Suprapubic skin (tissue), 3 donors: Measurements from ENCODE around the gene FECH.

Experiments used
- POLR2AphosphoS5 ChIP-seq, 3 donors: sonication (generic); formaldehyde crosslinking; IDR thresholded peaks; one replicate each; pipeline ENCODE4 v1.6.1; 2017; ENCODE audit warnings: antibody characterized with exemption in 3 of 3
- TF ChIP-seq, protein P1 (sequence below), 2 donors: fragments of 200-600 bp in 1 of 2; fragments of 450-650 bp in 1 of 2; sonication (generic) in 1 of 2; IDR thresholded peaks; one replicate each; pipeline ENCODE4 v1.5.1; 2016 to 2019; ENCODE audit warnings: antibody characterized with exemption in 2 of 2, mild to moderate bottlenecking in 1 of 2, moderate library complexity in 1 of 2

GRCh38 chr18:57586251-57587049, at the start of gene FECH:
- TF ChIP-seq, protein P1, sequence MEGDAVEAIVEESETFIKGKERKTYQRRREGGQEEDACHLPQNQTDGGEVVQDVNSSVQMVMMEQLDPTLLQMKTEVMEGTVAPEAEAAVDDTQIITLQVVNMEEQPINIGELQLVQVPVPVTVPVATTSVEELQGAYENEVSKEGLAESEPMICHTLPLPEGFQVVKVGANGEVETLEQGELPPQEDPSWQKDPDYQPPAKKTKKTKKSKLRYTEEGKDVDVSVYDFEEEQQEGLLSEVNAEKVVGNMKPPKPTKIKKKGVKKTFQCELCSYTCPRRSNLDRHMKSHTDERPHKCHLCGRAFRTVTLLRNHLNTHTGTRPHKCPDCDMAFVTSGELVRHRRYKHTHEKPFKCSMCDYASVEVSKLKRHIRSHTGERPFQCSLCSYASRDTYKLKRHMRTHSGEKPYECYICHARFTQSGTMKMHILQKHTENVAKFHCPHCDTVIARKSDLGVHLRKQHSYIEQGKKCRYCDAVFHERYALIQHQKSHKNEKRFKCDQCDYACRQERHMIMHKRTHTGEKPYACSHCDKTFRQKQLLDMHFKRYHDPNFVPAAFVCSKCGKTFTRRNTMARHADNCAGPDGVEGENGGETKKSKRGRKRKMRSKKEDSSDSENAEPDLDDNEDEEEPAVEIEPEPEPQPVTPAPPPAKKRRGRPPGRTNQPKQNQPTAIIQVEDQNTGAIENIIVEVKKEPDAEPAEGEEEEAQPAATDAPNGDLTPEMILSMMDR (IDR thresholded peaks at IDR 0.05) = no peak
- TF ChIP-seq POLR2AphosphoS5 (IDR thresholded peaks at IDR 0.05) = no peak
